Activated CD4-positive, alpha-beta T cell treated with anti-CD3 and anti-CD28 coated beads for 24 hours (primary cell): ENCODE measurements around the gene CTNND2.

Source experiments
- DNase-seq, 2 donors: peaks; one replicate each; pipeline ENCODE4 v3.0.0-alpha.2; 2020; ENCODE audit warnings: low read depth in 2 of 2

Gene CTNND2

DNA sequence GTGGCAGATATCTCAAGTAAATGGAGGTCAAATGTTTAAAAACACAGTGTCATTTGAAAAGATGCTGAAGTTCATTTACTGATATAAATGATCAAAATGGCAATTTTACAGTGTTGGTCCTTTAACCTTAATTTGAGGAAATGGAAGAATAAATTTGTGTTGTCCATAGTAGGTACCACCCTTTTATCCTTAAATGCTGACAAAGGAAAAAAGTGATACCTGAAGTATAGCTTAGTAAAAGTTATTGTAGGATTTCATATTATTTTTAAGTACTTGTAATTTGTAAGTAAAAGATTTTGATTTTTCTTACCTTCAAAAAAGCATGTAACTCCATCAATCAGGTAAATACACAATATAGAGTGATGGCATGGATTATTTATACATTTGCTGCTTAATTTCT lies 976.6 kb downstream of the CTNND2 start:
- DNase-seq = no peak

- no peak for DNase-seq
These were observed 980.9 kb downstream of the CTNND2 start for GRCh38 chr5:10923310-10923709.
